Neuronal stem cell (in vitro differentiated cells): Measurements from ENCODE around the gene PURB.

Experiments
- DNase-seq: peaks from one replicate; pipeline ENCODE4 v3.0.0-alpha.2; 2013; ENCODE audit warnings: low spot score
- H2AFZ ChIP-seq: one replicate; pipeline ENCODE4 v1.6.1; 2013; ENCODE audit warnings: mild to moderate bottlenecking, low read length, inconsistent platforms
- H2AK5ac ChIP-seq: 2 replicates; pipeline ENCODE4 v1.6.1; 2013; ENCODE audit warnings: low read depth, mild to moderate bottlenecking, inconsistent platforms, low read length, moderate library complexity, mixed read lengths
- H2BK120ac ChIP-seq: 2 replicates; pipeline ENCODE4 v1.6.1; 2013; ENCODE audit warnings: low read depth, mild to moderate bottlenecking, inconsistent platforms, low read length, moderate library complexity, mixed read lengths
- H2BK12ac ChIP-seq: one replicate; pipeline ENCODE4 v1.6.1; 2013; ENCODE audit warnings: low read length, inconsistent platforms
- H2BK15ac ChIP-seq: 2 replicates; pipeline ENCODE4 v1.6.1; 2013; ENCODE audit warnings: mild to moderate bottlenecking, low read length, inconsistent platforms, mixed read lengths
- H2BK5ac ChIP-seq: one replicate; pipeline ENCODE4 v1.6.1; 2013; ENCODE audit warnings: inconsistent platforms, mild to moderate bottlenecking, low read length, moderate library complexity
- H3K14ac ChIP-seq: one replicate; pipeline ENCODE4 v1.6.1; 2013; ENCODE audit warnings: low read length, inconsistent platforms
- H3K18ac ChIP-seq: 2 replicates; pipeline ENCODE4 v1.6.1; 2013; ENCODE audit warnings: low read length, inconsistent platforms
- H3K23ac ChIP-seq: 2 replicates; pipeline ENCODE4 v1.6.1; 2013; ENCODE audit warnings: low read depth, mild to moderate bottlenecking, mixed read lengths, low read length, inconsistent platforms; ENCODE audit not compliant: poor library complexity
- H3K27ac ChIP-seq: replicated peaks from 3 replicates; pipeline ENCODE4 v1.5.1; 2013; ENCODE audit warnings: low read length, inconsistent platforms
- H3K27me3 ChIP-seq, 3 experiments: 2 replicates each; pipeline ENCODE4 v1.6.1; 2013; ENCODE audit warnings: low read length in 3 of 3, mild to moderate bottlenecking in 2 of 3, inconsistent platforms in 1 of 3, low read depth in 1 of 3, mixed read lengths in 1 of 3, moderate library complexity in 1 of 3; ENCODE audit not compliant: control insufficient read depth in 3 of 3, insufficient read depth in 3 of 3
- H3K36me3 ChIP-seq, 2 donors: replicated peaks in 1 of 2; 2 replicates each; pipeline ENCODE4 v1.6.1; 2013; ENCODE audit warnings: low read length in 2 of 2; ENCODE audit not compliant: control insufficient read depth in 2 of 2, insufficient read depth in 2 of 2
- H3K4ac ChIP-seq: 2 replicates; pipeline ENCODE4 v1.6.1; 2013; ENCODE audit warnings: inconsistent platforms, mild to moderate bottlenecking, low read length, moderate library complexity
- H3K4me1 ChIP-seq, 2 donors: 1 replicate in 1 of 2; 2 replicates in 1 of 2; pipeline ENCODE4 v1.6.1; 2013; ENCODE audit warnings: low read length in 2 of 2, low read depth in 1 of 2; ENCODE audit not compliant: control insufficient read depth in 2 of 2, insufficient read depth in 1 of 2
- H3K4me2 ChIP-seq: one replicate; pipeline ENCODE4 v1.6.1; 2013; ENCODE audit warnings: mild to moderate bottlenecking, low read length, inconsistent platforms; ENCODE audit not compliant: insufficient read depth, poor library complexity, severe bottlenecking
- H3K4me3 ChIP-seq, 2 donors: 2 replicates each; pipeline ENCODE4 v1.5.1; 2013; ENCODE audit warnings: low read length in 2 of 2, mild to moderate bottlenecking in 2 of 2, inconsistent platforms in 1 of 2, moderate library complexity in 1 of 2
- H3K79me1 ChIP-seq: one replicate; pipeline ENCODE4 v1.6.1; 2013; ENCODE audit warnings: low read depth, mild to moderate bottlenecking, inconsistent platforms, low read length, moderate library complexity
- H3K9ac ChIP-seq: one replicate; pipeline ENCODE4 v1.6.1; 2013; ENCODE audit warnings: mild to moderate bottlenecking, low read depth, low read length, inconsistent platforms; ENCODE audit not compliant: poor library complexity
- H3K9me3 ChIP-seq, 2 donors: replicated peaks in 1 of 2; 2 replicates each; pipeline versions ENCODE3 to v1.6.1; 2013; ENCODE audit warnings: low read length in 2 of 2, mild to moderate bottlenecking in 2 of 2, inconsistent platforms in 1 of 2, low read depth in 1 of 2, mixed read lengths in 1 of 2, moderate library complexity in 1 of 2; ENCODE audit not compliant: control insufficient read depth in 2 of 2, insufficient read depth in 1 of 2
- H4K8ac ChIP-seq: one replicate; pipeline ENCODE4 v1.6.1; 2013; ENCODE audit warnings: low read depth, mild to moderate bottlenecking, inconsistent platforms, low read length, moderate library complexity
- H4K91ac ChIP-seq: one replicate; pipeline ENCODE4 v1.6.1; 2013; ENCODE audit warnings: low read length, low read depth, mild to moderate bottlenecking, inconsistent platforms; ENCODE audit not compliant: poor library complexity
- WGBS, 2 donors: extraction: QIAGEN DNeasy Blood & Tissue Kit; methylation state at CpG; one replicate each; pipeline ENCODE4 v1.1.7; 2013; ENCODE audit warnings: missing lambda C conversion rate in 2 of 2, mixed read lengths in 1 of 2; ENCODE audit not compliant: insufficient read length in 2 of 2, insufficient replicate concordance in 1 of 2; ENCODE audit errors: extremely low coverage in 2 of 2; 5-methylcytosine and 5-hydroxymethylcytosine counted together

Gene PURB

DNA sequence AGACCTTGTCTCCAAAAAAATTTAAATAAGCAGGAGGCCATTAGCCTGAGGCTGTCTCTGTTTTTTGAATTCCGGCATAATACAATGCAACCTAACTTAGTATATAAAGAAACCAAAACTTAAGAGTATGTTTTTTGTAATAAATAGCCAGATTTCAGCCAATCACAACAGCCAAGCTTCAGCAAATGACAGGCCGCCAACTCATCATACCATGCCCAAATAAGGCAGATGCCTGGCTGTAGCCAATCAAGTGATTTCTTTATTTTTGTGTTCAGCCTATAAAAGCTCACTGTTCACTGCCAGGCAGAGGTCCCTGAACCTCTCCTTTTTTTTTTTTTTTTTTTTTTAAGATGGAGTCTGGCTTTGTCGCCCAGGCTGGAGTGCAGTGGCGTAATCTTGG lies 12.7 kb upstream of the PURB start:
- H3K9me3 ChIP-seq, result no peaks in the 10 kb centered on the region
- H2BK5ac ChIP-seq, result no peak overlapping the region
- H3K79me1 ChIP-seq, result no peaks in the 10 kb centered on the region
- H2BK120ac ChIP-seq, result no peak overlapping the region
- no peak overlapping the region for H2BK12ac ChIP-seq
- no peaks in the 10 kb centered on the region for H3K36me3 ChIP-seq
- no peak overlapping the region for H4K91ac ChIP-seq
- no peak for DNase-seq
- no peak overlapping the region for H4K8ac ChIP-seq
- H3K27me3 ChIP-seq, result peaks cover 0 to 10% (median 3%) of the 10 kb centered on the region in 3 experiments
- H3K27ac ChIP-seq, result no peak overlapping the region
- H3K14ac ChIP-seq, result no peak overlapping the region
- no peak overlapping the region for H3K4ac ChIP-seq
- no CpG with 5 or more reads among the region's 4 CpGs for WGBS, 2 donors
- no peak overlapping the region for H3K18ac ChIP-seq
- H3K9ac ChIP-seq, result no peak overlapping the region
- H2AFZ ChIP-seq, result no peak overlapping the region
- H3K4me2 ChIP-seq, result no peak overlapping the region
- H3K4me3 ChIP-seq, result no peak overlapping the region
- no peaks in the 10 kb centered on the region for H3K4me1 ChIP-seq
- no peak overlapping the region for H2BK15ac ChIP-seq
- H2AK5ac ChIP-seq, result no peak overlapping the region
- no peak overlapping the region for H3K23ac ChIP-seq

DNA sequence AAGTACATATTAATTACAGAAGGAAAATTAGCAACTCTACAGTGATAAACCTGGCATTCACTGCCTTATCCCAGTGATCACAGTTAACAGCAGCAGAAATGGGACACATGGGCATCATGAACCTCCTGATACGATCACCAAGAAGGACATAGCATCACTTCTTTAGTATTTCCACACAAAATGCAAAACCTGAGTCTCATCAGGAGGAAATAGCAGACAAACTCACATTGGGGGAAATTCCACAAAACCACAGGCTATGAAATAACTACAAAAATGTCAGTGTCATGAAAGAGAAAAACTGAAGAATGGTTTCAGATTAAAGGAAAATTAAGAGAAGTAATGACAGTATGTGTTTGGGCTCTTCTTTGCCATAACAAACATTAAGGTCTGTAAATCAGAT lies 12.0 kb upstream of the PURB start:
- no peaks in the 10 kb centered on the region for H3K9me3 ChIP-seq
- H3K23ac ChIP-seq, result no peak overlapping the region
- H3K36me3 ChIP-seq, result no peaks in the 10 kb centered on the region
- H3K27me3 ChIP-seq, result peaks cover 0 to 10% (median 3%) of the 10 kb centered on the region in 3 experiments
- no peak overlapping the region for H4K91ac ChIP-seq
- H2BK12ac ChIP-seq, result no peak overlapping the region
- H4K8ac ChIP-seq, result no peak overlapping the region
- H3K4me2 ChIP-seq, result no peak overlapping the region
- no peak overlapping the region for H2BK120ac ChIP-seq
- H3K14ac ChIP-seq, result no peak overlapping the region
- H3K79me1 ChIP-seq, result no peaks in the 10 kb centered on the region
- no peak overlapping the region for H2BK5ac ChIP-seq
- no peak overlapping the region for H2AK5ac ChIP-seq
- H3K4ac ChIP-seq, result no peak overlapping the region
- no peak overlapping the region for H3K18ac ChIP-seq
- no peak overlapping the region for H3K27ac ChIP-seq
- no CpG with 5 or more reads among the region's 1 CpG for WGBS, 2 donors
- H3K9ac ChIP-seq, result no peak overlapping the region
- H3K4me3 ChIP-seq, result no peak overlapping the region
- H2BK15ac ChIP-seq, result no peak overlapping the region
- no peaks in the 10 kb centered on the region for H3K4me1 ChIP-seq
- DNase-seq, result no peak
- H2AFZ ChIP-seq, result no peak overlapping the region

- no peak overlapping the region for H2AFZ ChIP-seq
- no peak overlapping the region for H2BK15ac ChIP-seq
- H4K91ac ChIP-seq, result no peak overlapping the region
- no peaks in the 10 kb centered on the region for H3K4me1 ChIP-seq
- no peak overlapping the region for H3K4me2 ChIP-seq
- H2BK120ac ChIP-seq, result no peak overlapping the region
- no peak overlapping the region for H3K14ac ChIP-seq
- no peak overlapping the region for H2AK5ac ChIP-seq
- no peak overlapping the region for H2BK12ac ChIP-seq
- no peak overlapping the region for H3K4ac ChIP-seq
- H3K36me3 ChIP-seq, result no peaks in the 10 kb centered on the region
- no peak overlapping the region for H3K18ac ChIP-seq
- H3K79me1 ChIP-seq, result no peaks in the 10 kb centered on the region
- no peak overlapping the region for H3K4me3 ChIP-seq
- H3K23ac ChIP-seq, result no peak overlapping the region
- H2BK5ac ChIP-seq, result no peak overlapping the region
- no peak overlapping the region for H3K27ac ChIP-seq
- no peaks in the 10 kb centered on the region for H3K9me3 ChIP-seq
- WGBS, 2 donors, result no CpG with 5 or more reads among the region's 4 CpGs
- H3K9ac ChIP-seq, result no peak overlapping the region
- no peak overlapping the region for H4K8ac ChIP-seq
- no peak for DNase-seq
- peaks cover 0 to 23% (median 3%) of the 10 kb centered on the region in 3 experiments for H3K27me3 ChIP-seq
These were observed 9.7 kb upstream of the PURB start for GRCh38 chr7:44894888-44895580.

- H2BK12ac ChIP-seq, result no peak overlapping the region
- H3K9me3 ChIP-seq, result no peaks in the 10 kb centered on the region
- no CpG with 5 or more reads among the region's 8 CpGs for WGBS, 2 donors
- no peak overlapping the region for H3K18ac ChIP-seq
- H3K4me1 ChIP-seq, result no peaks in the 10 kb centered on the region
- no peak overlapping the region for H3K27ac ChIP-seq
- no peak overlapping the region for H3K4me3 ChIP-seq
- H3K79me1 ChIP-seq, result no peaks in the 10 kb centered on the region
- H3K14ac ChIP-seq, result no peak overlapping the region
- H4K91ac ChIP-seq, result no peak overlapping the region
- no peak overlapping the region for H2BK15ac ChIP-seq
- no peak overlapping the region for H2BK5ac ChIP-seq
- no peak overlapping the region for H3K9ac ChIP-seq
- H2AK5ac ChIP-seq, result no peak overlapping the region
- no peak overlapping the region for H3K23ac ChIP-seq
- no peak overlapping the region for H4K8ac ChIP-seq
- H3K27me3 ChIP-seq, result peaks cover 0 to 23% (median 3%) of the 10 kb centered on the region in 3 experiments
- H3K36me3 ChIP-seq, result no peaks in the 10 kb centered on the region
- H2BK120ac ChIP-seq, result no peak overlapping the region
- H3K4me2 ChIP-seq, result no peak overlapping the region
- H3K4ac ChIP-seq, result no peak overlapping the region
- DNase-seq, result no peak
- H2AFZ ChIP-seq, result no peak overlapping the region
These were observed 8.4 kb upstream of the PURB start for GRCh38 chr7:44893710-44894234.
